Inferior parietal cortex (tissue), 1 donor: ENCODE data around the gene SLC18A3.

ENCODE experiments used
- DNase-seq: peaks from one replicate; pipeline ENCODE4 v3.0.0-alpha.2; 2016; ENCODE audit errors: extremely low spot score

The SLC18A3 gene

GRCh38 chr10:49627644-49628247, 17.6 kb downstream of the SLC18A3 start:
- no peak for DNase-seq

DNA sequence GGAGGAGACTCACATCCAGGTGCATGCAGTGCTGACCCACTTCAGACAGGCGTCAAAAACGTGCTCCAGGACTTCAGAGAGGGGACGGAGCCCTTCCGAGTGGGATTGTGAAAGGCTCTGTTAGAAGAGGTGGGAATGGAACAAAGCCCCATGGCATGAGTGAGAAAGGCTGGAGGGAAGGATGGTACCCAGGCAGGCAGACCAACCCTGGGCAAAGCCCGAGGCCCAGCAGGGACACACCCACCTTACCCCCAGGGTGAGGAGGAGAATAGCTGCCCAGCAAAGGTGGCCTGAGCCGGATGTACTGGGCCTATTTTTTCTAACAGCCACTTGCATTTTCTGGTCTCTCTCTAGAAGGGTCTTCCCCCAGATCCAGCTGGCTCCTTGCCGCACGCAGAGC, 18.5 kb downstream of the SLC18A3 start:
- DNase-seq = no peak

GRCh38 chr10:49629431-49629881, 19.3 kb downstream of the SLC18A3 start:
- DNase-seq = no peak

DNA sequence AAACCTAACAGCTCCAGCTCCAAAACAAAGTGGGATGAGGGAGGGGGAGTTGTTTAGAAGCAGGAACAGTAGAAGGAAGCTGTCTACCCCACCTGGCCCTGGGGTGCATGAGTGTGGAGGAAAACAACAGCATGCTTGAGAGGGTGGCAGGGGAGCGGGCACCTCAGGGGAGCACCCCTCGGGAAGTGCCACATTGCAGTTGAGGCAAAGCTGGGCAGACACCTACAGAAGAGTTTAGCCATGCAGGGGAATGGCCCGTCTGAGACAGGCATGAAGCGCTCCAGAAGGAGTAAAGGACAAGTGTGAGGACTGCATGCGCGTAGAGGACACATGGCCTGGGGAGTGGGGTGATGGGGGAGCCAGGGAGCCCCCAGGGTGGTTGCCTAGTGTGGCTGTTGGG, 21.9 kb downstream of the SLC18A3 start:
- no peak for DNase-seq

DNA sequence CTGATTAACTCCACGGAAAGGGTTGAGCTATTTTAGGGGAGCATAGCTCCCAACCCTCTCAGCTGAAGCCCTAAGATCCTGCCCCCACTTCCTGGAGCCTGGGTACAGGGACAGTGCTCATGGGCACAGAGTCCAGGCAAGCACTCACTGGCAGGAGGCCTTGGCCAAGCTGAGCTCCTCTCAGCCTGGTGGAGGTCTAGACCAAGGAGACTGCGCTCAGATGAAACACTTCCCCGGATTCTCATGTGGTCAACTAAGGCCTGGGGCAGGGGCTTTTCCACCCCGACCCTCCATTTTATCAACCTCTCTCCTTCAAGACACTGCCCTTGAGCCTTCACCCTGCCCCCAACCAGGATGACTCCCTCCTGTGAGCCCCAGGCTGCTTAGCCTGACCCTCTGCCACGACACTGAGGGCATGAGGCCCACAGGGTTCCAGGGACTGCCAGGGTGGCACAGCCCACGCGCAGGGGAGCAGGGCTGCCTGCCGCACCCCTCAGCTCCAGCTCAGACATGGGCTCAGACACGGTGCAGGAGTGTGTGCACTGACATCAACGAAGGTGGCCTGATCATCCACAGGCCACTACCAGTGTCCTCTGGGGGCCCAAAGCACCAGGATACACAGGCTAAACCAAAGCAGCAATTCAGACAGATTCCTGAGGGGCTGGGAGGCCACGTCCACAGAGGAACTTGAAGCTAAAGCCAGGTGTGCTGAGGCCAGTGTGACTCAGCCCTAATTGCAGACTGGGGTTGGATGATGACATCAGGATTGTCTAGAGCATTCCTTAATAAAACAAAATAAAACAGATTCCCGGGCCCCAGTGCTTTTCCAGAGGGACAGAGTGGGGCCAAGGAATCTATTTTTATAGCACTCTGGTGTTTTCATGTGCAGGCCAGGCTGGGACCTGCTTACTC, 22.6 kb downstream of the SLC18A3 start:
- DNase-seq = no peak

DNA sequence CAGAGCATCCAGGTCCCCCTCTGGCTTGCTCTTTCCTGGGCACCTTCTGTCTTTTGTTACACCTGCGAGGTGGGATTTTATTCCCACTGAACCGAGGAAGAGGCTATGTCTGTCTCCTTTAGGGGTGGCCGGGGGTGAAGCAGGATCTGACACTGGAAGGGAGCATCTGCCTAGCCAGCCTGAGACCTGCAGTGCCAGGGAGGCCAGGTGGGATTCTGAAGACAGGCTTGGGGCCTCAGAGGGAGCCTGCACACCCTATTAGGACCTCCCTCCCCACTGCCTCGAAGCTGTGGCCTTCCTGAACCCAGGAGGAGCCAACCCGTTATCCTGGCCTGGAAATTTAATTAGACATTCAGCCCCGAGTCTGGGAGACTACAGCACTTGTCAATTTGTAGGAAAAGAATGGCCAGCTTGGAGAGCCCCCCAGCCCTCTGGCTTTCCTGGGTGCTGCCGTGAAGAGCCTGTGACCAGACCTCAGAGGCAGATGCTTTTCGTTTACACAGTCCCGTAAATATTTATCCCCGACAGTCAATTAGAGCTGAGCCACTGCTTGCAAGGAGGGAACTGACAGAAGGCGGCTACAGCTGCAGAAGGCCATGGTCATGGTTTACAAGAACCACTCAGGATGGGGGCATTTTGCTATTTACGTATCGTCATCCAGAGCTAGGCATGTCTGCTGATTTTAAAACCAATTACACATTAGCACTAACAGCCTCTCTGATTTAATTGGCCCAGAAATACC, 23.4 kb downstream of the SLC18A3 start:
- no peak for DNase-seq

GRCh38 chr10:49634069-49634660, 24.1 kb downstream of the SLC18A3 start:
- DNase-seq = no peak

- DNase-seq = no peak
Measured at GRCh38 chr10:49642311-49642710, 32.2 kb downstream of the SLC18A3 start.

- DNase-seq = no peak
Measured at GRCh38 chr10:49643241-49644034, 33.3 kb downstream of the SLC18A3 start.

DNA sequence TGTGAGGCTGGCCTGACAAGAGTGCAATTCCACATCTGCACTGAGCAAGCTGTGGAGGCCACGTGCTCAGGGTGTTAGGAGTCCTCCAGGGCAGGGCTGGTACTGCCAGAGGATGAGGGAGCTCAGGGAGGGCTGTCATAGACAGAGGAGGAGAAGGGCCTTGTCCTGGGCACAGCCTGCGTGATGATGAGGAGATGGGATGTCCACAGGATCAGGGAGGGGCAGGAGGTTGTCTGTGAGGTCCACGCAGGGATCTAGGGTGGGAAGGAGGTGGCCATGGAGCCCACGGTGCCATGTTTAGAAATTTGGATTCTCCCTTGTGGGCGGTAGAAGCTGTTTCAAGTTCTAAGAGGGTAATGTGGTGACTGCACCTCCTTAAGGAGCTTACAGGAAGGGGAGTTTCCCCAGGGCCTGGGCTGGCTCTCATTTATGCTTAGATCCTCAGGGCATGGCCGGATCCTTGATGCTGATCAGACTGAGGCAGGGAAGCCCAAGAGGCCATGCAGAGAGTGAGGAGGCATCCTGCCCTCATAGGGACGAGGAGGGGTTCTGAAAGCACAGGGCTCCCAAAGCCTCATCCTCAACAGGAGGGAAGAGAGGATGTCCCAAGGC, 34.0 kb downstream of the SLC18A3 start:
- no peak for DNase-seq

DNA sequence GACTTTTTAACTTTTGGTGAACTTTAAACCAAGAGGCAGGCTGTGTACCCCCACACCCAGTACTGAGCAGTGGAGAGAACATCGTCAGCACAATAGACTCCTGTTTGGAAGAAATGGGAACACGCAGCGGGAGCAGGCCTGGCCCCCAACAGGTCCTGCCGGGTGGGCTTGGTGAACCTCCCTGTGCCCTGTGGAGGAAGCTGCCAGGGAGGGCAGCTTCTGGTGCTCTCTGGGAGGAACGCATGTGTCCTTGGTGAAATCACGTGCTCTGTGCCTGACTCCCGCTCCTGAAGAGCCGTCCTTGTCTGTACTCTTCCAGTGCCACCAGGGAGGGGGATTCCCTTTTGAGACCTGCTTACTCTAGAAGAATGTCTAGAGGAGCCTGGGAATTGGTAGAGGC, 35.3 kb downstream of the SLC18A3 start:
- no peak for DNase-seq

DNA sequence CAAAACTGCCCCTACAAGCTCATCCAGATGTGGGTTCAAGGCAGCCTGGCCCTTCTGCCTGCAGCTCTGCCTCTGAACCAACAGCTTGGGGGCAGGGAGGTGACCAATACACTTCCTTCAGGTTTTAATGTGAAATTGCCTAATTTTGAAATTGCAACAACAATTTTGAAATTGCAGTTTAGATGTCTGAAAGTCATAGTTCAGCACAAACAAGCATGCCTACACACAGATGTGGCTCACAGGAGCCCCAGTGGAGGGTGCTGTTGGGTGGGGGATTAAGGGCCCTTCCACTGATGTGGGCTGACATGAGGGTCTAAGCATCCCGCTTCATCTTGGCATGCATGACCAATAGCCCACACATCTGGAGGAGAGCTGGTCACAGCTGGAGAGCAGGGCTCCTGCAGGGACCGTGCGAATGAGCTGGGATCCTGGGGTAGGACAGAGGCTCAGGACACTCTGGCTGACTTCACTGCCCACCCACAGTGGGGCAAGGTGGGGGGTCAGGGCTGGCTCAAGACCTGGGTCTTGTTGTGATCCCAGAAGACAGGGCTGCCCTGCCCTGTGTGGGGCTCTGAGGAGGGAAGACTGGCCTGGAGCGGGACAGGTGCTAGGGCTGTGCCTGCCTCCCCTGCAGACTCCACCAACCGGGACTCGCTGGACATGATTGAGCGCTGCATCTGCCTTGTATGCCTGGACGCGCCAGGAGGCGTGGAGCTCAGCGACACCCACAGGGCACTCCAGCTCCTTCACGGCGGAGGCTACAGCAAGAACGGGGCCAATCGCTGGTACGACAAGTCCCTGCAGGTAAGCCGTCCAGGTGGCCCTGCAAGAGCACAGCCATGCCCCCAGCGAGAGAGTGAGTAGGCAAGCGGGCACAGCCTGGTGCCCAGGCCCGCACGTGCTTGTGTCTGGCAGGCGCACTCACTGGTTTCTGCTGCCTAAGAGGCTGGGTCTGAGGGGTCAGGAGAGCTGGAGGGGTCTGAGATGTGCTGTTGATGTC, 36.1 kb downstream of the SLC18A3 start:
- no peak for DNase-seq

- DNase-seq = no peak
Measured at GRCh38 chr10:49647554-49647953, 37.4 kb downstream of the SLC18A3 start.

- DNase-seq = no peak
Measured at GRCh38 chr10:49647985-49648795, 38.1 kb downstream of the SLC18A3 start.

GRCh38 chr10:49649294-49649693, 39.2 kb downstream of the SLC18A3 start:
- no peak for DNase-seq

DNA sequence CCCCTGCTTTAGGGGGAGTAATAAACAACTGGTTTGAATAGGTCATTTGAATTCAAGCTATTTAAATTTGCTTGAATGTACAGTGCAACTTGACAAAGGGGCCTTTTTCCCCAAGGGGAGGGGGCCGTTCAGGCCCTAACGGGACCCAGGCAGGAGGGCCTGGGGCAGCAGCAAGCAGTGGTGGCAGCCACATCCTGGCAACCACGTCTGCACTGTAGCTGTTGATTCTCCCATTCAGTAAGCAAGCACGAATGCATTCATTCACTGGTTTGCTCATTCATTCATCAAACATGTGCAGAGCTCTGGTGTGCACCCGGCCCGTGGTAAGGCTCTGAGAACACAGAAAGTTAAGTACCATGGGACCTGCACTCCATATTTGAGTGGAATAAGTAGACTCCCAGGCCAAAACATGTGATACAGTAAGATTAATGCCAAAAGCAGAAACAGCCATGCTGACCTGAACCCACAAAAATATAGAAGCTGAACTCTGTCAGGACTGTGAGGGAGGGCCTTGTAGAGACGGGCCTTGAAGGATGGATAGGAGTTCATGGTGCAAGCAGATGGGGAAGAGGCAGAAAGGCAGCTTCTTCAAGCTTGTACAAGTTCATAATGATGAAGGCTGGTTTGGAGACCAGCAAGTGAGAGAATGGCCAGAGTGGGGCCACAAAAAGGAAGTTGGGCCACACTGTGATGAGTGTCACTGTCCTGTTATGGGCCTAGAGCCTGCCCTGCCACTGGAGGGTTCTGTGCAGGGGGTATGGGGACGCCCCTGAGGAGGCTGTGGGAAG, 40.0 kb downstream of the SLC18A3 start:
- no peak for DNase-seq

DNA sequence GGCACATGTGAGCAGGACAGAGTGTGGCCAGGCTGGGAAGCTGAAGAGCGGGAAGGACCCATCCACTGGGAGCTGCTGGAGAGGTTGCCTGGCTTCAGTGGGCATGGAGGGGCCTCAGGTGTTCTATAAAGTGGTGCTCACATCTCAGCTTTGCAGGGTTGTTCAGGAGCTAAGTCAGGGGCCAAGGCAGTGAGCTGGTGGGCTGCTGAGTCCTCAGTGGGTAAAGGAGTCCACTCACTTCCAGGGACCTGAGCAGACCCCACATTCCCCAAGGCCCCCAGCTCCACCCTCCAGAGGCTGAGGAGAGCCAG, 40.6 kb downstream of the SLC18A3 start:
- no peak for DNase-seq
